Hepatocyte (in vitro differentiated cells): ENCODE data around the gene CCL17.

ENCODE experiments used
- CTCF ChIP-seq: fragments of 200-600 bp; sonication (generic); IDR thresholded peaks from 2 replicates; pipeline ENCODE4 v1.5.1; 2016; ENCODE audit warnings: antibody characterized with exemption, mild to moderate bottlenecking; ENCODE audit not compliant: poor library complexity
- EZH2 ChIP-seq: fragments of 200-600 bp; sonication (generic); IDR thresholded peaks from 2 replicates; pipeline ENCODE4 v1.6.1; 2016; ENCODE audit warnings: antibody characterized with exemption, mild to moderate bottlenecking, borderline replicate concordance
- EZH2phosphoT487 ChIP-seq: fragments of 200-600 bp; sonication (generic); IDR thresholded peaks from one replicate; pipeline ENCODE4 v1.6.1; 2018; ENCODE audit warnings: antibody characterized with exemption, mild to moderate bottlenecking, low read depth, moderate library complexity; ENCODE audit not compliant: unreplicated experiment, severe bottlenecking

- TF ChIP-seq EZH2 (no peak), CTCF (no peak), EZH2phosphoT487 (no peak)
Observed at GRCh38 chr16:57392694-57393093, 11.9 kb upstream of the CCL17 start.
